DOHH2 (cell line): ENCODE data around the gene TAS2R60.

Source experiments
- H3F3A ChIP-seq: fragments of 200-600 bp; sonication (generic), shearing (Covaris generic); 2 replicates; pipeline ENCODE4 v1.6.0; 2016; ENCODE audit warnings: antibody characterized with exemption, mild to moderate bottlenecking; ENCODE audit not compliant: control insufficient read depth, insufficient read depth
- H3K27ac ChIP-seq: fragments of 200-600 bp; sonication (generic); 2 replicates; pipeline ENCODE4 v1.5.1; 2014; ENCODE audit warnings: low read depth, mild to moderate bottlenecking, low read length, moderate library complexity
- H3K27me3 ChIP-seq: fragments of 200-600 bp; sonication (generic); 2 replicates; pipeline ENCODE4 v1.6.1; 2014; ENCODE audit warnings: mild to moderate bottlenecking, low read length, mixed read lengths; ENCODE audit not compliant: control insufficient read depth
- H3K36me3 ChIP-seq: fragments of 200-600 bp; sonication (generic); 2 replicates; pipeline ENCODE4 v1.6.1; 2014; ENCODE audit warnings: mild to moderate bottlenecking, low read length, moderate library complexity, mixed read lengths; ENCODE audit not compliant: control insufficient read depth
- H3K4me1 ChIP-seq: fragments of 200-600 bp; sonication (generic); 2 replicates; pipeline ENCODE4 v1.6.1; 2014; ENCODE audit warnings: mild to moderate bottlenecking, low read length, mixed read lengths; ENCODE audit not compliant: control insufficient read depth
- H3K4me2 ChIP-seq: fragments of 200-600 bp; sonication (generic); 2 replicates; pipeline ENCODE4 v1.6.0; 2014; ENCODE audit warnings: mild to moderate bottlenecking, low read length, moderate library complexity
- H3K4me3 ChIP-seq: fragments of 200-600 bp; sonication (generic); 2 replicates; pipeline ENCODE4 v1.5.1; 2014; ENCODE audit warnings: mild to moderate bottlenecking, low read length, mixed read lengths
- H3K79me2 ChIP-seq: fragments of 200-600 bp; sonication (generic); 2 replicates; pipeline ENCODE4 v1.6.1; 2014; ENCODE audit warnings: mild to moderate bottlenecking, low read length, mixed read lengths; ENCODE audit not compliant: control insufficient read depth
- H3K9me2 ChIP-seq: fragments of 200-600 bp; sonication (generic); replicated peaks from 2 replicates; pipeline ENCODE4 v1.6.1; 2014; ENCODE audit warnings: mild to moderate bottlenecking, low read length, mixed read lengths; ENCODE audit not compliant: control insufficient read depth
- H3K9me3 ChIP-seq: fragments of 200-600 bp; sonication (generic); 2 replicates; pipeline ENCODE4 v1.6.1; 2014; ENCODE audit warnings: antibody characterized with exemption, low read length, mixed read lengths; ENCODE audit not compliant: control insufficient read depth, insufficient read depth
- H4K20me1 ChIP-seq: fragments of 200-600 bp; sonication (generic); 2 replicates; pipeline ENCODE4 v1.6.0; 2014; ENCODE audit warnings: low read depth, mild to moderate bottlenecking, antibody characterized with exemption, low read length, moderate library complexity; ENCODE audit not compliant: control insufficient read depth, insufficient read depth
- EZH2phosphoT487 ChIP-seq: fragments of 200-600 bp; sonication (generic); IDR thresholded peaks from 2 replicates; pipeline ENCODE4 v1.6.1; 2017; ENCODE audit warnings: borderline replicate concordance, mild to moderate bottlenecking, antibody characterized with exemption, low read length, moderate library complexity, mixed read lengths
- TF ChIP-seq, protein P1 (sequence below): fragments of 200-600 bp; sonication (generic); IDR thresholded peaks from one replicate; pipeline ENCODE4 v1.5.1; 2014; ENCODE audit warnings: antibody characterized with exemption, mild to moderate bottlenecking, low read depth, low read length; ENCODE audit not compliant: poor library complexity, severe bottlenecking

Gene TAS2R60

DNA sequence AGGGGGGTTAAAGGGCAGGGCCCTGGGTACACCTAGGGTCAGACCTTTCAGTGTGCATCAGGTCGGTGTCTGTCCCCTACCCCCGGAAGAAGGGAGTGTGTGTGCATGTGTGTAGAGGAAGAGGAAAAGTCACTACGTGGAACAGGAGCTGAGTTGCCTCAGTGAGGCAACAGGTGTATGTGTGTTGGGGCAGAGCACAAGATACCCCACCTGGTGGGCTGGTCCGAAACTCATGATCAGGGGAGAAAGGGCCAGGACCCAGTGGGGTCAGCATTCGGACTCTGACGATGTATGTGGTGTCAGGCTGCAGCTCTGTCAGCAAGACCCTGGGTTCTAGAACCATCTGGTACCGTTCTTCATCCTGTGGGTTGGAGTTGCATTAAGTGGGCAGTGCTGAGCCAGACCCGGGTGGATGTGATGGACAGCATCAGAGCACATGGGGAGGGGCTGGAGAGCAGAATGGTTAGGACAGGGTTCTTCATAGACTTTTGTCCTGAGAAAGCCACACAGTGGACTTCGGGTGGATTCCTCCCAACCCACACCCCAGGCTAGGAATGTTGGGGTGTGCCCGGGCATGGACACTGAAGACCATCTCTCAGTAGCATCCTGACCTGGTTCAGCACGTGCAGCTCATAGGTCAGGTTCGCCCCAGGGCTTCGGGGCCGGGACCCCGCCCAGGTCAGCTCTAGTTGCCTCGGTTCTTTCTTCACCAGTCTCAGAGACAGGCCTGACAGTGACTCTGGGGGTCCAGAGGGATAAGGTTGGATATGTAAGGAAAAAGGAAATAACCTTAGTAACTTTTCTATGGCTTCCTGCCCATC, 45.3 kb upstream of the TAS2R60 start:
- Histone ChIP-seq H3K27ac (no peak overlapping the region), H4K20me1 (no peaks in the 10 kb centered on the region), H3K9me2 (no peaks in the 10 kb centered on the region), H3K79me2 (no peaks in the 10 kb centered on the region), H3K9me3 (no peaks in the 10 kb centered on the region), H3K27me3 (peaks cover 10% of the 10 kb centered on the region; the same call in 1 of the 2 replicates), H3K4me1 (no peaks in the 10 kb centered on the region), H3F3A (no peaks in the 10 kb centered on the region), H3K36me3 (no peaks in the 10 kb centered on the region), H3K4me2 (no peak overlapping the region), H3K4me3 (no peak overlapping the region)
- no peak for TF ChIP-seq EZH2phosphoT487
- TF ChIP-seq, protein P1, sequence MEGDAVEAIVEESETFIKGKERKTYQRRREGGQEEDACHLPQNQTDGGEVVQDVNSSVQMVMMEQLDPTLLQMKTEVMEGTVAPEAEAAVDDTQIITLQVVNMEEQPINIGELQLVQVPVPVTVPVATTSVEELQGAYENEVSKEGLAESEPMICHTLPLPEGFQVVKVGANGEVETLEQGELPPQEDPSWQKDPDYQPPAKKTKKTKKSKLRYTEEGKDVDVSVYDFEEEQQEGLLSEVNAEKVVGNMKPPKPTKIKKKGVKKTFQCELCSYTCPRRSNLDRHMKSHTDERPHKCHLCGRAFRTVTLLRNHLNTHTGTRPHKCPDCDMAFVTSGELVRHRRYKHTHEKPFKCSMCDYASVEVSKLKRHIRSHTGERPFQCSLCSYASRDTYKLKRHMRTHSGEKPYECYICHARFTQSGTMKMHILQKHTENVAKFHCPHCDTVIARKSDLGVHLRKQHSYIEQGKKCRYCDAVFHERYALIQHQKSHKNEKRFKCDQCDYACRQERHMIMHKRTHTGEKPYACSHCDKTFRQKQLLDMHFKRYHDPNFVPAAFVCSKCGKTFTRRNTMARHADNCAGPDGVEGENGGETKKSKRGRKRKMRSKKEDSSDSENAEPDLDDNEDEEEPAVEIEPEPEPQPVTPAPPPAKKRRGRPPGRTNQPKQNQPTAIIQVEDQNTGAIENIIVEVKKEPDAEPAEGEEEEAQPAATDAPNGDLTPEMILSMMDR: no peak

DNA sequence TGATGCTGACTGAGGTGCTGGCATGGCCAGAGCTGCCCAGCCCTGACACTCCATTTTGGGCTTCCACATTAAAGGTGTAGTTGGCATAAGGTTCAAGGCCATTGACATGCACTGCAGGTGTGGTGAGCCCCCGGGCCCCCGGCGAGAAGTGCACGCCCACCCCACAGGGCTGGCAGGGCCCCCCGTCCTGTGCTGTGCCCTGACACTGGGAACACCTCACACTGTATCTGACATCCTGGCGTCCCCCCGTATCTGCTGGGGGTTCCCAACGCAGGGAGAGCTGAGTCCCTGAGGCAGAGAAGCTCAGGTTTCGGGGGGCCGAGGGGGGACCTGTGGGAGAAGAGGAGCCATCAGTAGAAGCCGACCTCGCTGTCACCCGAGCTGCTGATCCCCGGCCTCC, 44.6 kb upstream of the TAS2R60 start:
- peaks cover 13% of the 10 kb centered on the region; the same call in 1 of the 2 replicates for H3K27me3 ChIP-seq
- no peaks in the 10 kb centered on the region for H3K36me3 ChIP-seq

DNA sequence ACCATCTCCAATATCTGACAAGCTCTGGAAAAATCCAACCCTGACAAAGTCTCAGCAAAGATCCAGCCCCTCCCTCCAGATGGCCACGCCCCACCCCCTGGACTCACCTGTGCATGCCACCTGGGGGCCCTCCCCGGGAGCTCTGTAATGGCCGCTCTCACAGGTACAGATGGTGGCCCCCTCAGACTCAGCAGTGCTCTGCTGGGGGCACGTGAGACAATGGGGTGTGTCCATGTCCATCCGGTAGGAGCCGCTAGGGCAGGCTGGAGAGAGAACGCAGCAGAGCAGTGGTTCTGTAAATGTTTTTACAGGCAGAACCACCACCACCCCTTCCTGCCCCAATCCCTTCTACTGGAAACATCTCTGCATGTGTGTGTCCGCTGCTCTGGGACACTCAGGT, 44.1 kb upstream of the TAS2R60 start:
- Histone ChIP-seq H3K36me3 (no peaks in the 10 kb centered on the region), H3K27ac (no peak overlapping the region), H3F3A (no peaks in the 10 kb centered on the region), H3K9me2 (no peaks in the 10 kb centered on the region), H3K4me1 (no peaks in the 10 kb centered on the region), H3K9me3 (no peaks in the 10 kb centered on the region), H3K79me2 (no peaks in the 10 kb centered on the region), H3K4me2 (no peak overlapping the region), H3K27me3 (peaks cover 14% of the 10 kb centered on the region; the same call in 1 of the 2 replicates), H3K4me3 (no peak overlapping the region), H4K20me1 (no peaks in the 10 kb centered on the region)
- TF ChIP-seq EZH2phosphoT487: no peak
- TF ChIP-seq, protein P1: no peak

More for the DNA sequence above, 44.6 kb upstream of the TAS2R60 start:
- no peak overlapping the region for H3K27ac ChIP-seq
- H3K4me3 ChIP-seq: no peak overlapping the region
- H3K4me1 ChIP-seq: no peaks in the 10 kb centered on the region
- no peaks in the 10 kb centered on the region for H3F3A ChIP-seq
- no peak overlapping the region for H3K4me2 ChIP-seq
- no peaks in the 10 kb centered on the region for H3K9me2 ChIP-seq
- no peaks in the 10 kb centered on the region for H4K20me1 ChIP-seq
- H3K9me3 ChIP-seq: no peaks in the 10 kb centered on the region
- H3K79me2 ChIP-seq: no peaks in the 10 kb centered on the region
- TF ChIP-seq, protein P1: no peak
- TF ChIP-seq EZH2phosphoT487: no peak
